Mesenchymal stem cell (in vitro differentiated cells and primary cell): ENCODE measurements around the gene CIAO2B.
"Not testable (repeated sequence)": the region's sequence is repeated elsewhere in the genome, so short reads cannot be mapped to it uniquely, and the experiment has no call there.

Experiments
- DNase-seq: peaks from one replicate; pipeline ENCODE4 v3.0.0-alpha.2; 2013
- H2AFZ ChIP-seq: one replicate; pipeline ENCODE4 v1.6.1; 2013; ENCODE audit warnings: low read depth, mild to moderate bottlenecking, control low read depth, inconsistent platforms, low read length, moderate library complexity
- H2AK5ac ChIP-seq: 2 replicates; pipeline ENCODE4 v1.6.1; 2013; ENCODE audit warnings: low read length, moderate library complexity, mild to moderate bottlenecking, inconsistent platforms; ENCODE audit not compliant: severe bottlenecking
- H2BK120ac ChIP-seq: one replicate; pipeline ENCODE4 v1.6.1; 2013; ENCODE audit warnings: low read depth, mild to moderate bottlenecking, inconsistent platforms, low read length, moderate library complexity
- H2BK12ac ChIP-seq, 2 experiments: one replicate each; pipeline ENCODE4 v1.6.1; 2013; ENCODE audit warnings: inconsistent platforms in 2 of 2, low read length in 2 of 2, mild to moderate bottlenecking in 2 of 2, moderate library complexity in 2 of 2, control low read depth in 1 of 2
- H2BK15ac ChIP-seq: one replicate; pipeline ENCODE4 v1.6.1; 2013; ENCODE audit warnings: mild to moderate bottlenecking, low read depth, inconsistent platforms; ENCODE audit not compliant: poor library complexity, severe bottlenecking
- H2BK5ac ChIP-seq: 2 replicates; pipeline ENCODE4 v1.6.1; 2013; ENCODE audit warnings: low read depth, mild to moderate bottlenecking, low read length, control low read depth, inconsistent platforms; ENCODE audit not compliant: poor library complexity, severe bottlenecking
- H3K14ac ChIP-seq, 2 experiments: one replicate each; pipeline ENCODE4 v1.6.1; 2013; ENCODE audit warnings: inconsistent platforms in 2 of 2, low read length in 2 of 2, control low read depth in 1 of 2, mild to moderate bottlenecking in 1 of 2, moderate library complexity in 1 of 2
- H3K18ac ChIP-seq, 2 experiments: one replicate each; pipeline ENCODE4 v1.6.1; 2013; ENCODE audit warnings: inconsistent platforms in 2 of 2, low read length in 2 of 2, control low read depth in 1 of 2, low read depth in 1 of 2, mild to moderate bottlenecking in 1 of 2
- H3K23ac ChIP-seq, 2 experiments: one replicate each; pipeline ENCODE4 v1.6.1; 2013; ENCODE audit warnings: inconsistent platforms in 2 of 2, low read length in 2 of 2, mild to moderate bottlenecking in 2 of 2, moderate library complexity in 2 of 2, control low read depth in 1 of 2
- H3K27ac ChIP-seq: 2 replicates; pipeline ENCODE4 v1.5.1; 2013; ENCODE audit warnings: mild to moderate bottlenecking, moderate library complexity, low read length, control low read depth, inconsistent platforms; ENCODE audit not compliant: poor library complexity, severe bottlenecking
- H3K27me3 ChIP-seq, 2 experiments: 2 replicates each; pipeline versions ENCODE4 v1.6.1 to v1.7.0; 2013; ENCODE audit warnings: low read length in 2 of 2, mild to moderate bottlenecking in 2 of 2, moderate library complexity in 2 of 2, control low read depth in 1 of 2, inconsistent platforms in 1 of 2; ENCODE audit not compliant: control insufficient read depth in 1 of 2, insufficient read depth in 1 of 2
- H3K36me3 ChIP-seq, 2 experiments: 2 replicates each; pipeline versions ENCODE4 v1.6.1 to v1.7.0; 2013; ENCODE audit warnings: low read length in 2 of 2, control low read depth in 1 of 2, inconsistent platforms in 1 of 2, low read depth in 1 of 2, mild to moderate bottlenecking in 1 of 2; ENCODE audit not compliant: insufficient read depth in 2 of 2, control insufficient read depth in 1 of 2
- H3K4ac ChIP-seq, 2 experiments: one replicate each; pipeline ENCODE4 v1.6.1; 2013; ENCODE audit warnings: inconsistent platforms in 2 of 2, low read length in 2 of 2, mild to moderate bottlenecking in 2 of 2, moderate library complexity in 2 of 2, control low read depth in 1 of 2, low read depth in 1 of 2
- H3K4me1 ChIP-seq: 2 replicates; pipeline ENCODE4 v1.6.1; 2013; ENCODE audit warnings: low read depth, low read length, control low read depth; ENCODE audit not compliant: control insufficient read depth, insufficient read depth
- H3K4me2 ChIP-seq: 2 replicates; pipeline ENCODE4 v1.6.1; 2013; ENCODE audit warnings: low read length, mild to moderate bottlenecking, inconsistent platforms; ENCODE audit not compliant: poor library complexity, severe bottlenecking
- H3K4me3 ChIP-seq, 2 experiments: 2 replicates each; pipeline versions ENCODE4 v1.5.1 to v1.7.0; 2013; ENCODE audit warnings: low read length in 2 of 2, mild to moderate bottlenecking in 2 of 2, control low read depth in 1 of 2, low read depth in 1 of 2; ENCODE audit not compliant: insufficient read depth in 1 of 2
- H3K79me1 ChIP-seq: replicated peaks from 2 replicates; pipeline ENCODE4 v1.6.1; 2013; ENCODE audit warnings: mild to moderate bottlenecking, control low read depth, low read length, inconsistent platforms; ENCODE audit not compliant: poor library complexity, severe bottlenecking
- H3K9ac ChIP-seq: 2 replicates; pipeline ENCODE4 v1.7.0; 2013; ENCODE audit warnings: mild to moderate bottlenecking, low read length, moderate library complexity
- H3K9me3 ChIP-seq: 2 replicates; pipeline ENCODE4 v1.7.0; 2013; ENCODE audit warnings: mild to moderate bottlenecking, low read length; ENCODE audit not compliant: control insufficient read depth
- H4K8ac ChIP-seq: one replicate; pipeline ENCODE4 v1.6.1; 2013; ENCODE audit warnings: inconsistent platforms, mild to moderate bottlenecking, low read length, moderate library complexity
- H4K91ac ChIP-seq: one replicate; pipeline ENCODE4 v1.6.1; 2013; ENCODE audit warnings: mild to moderate bottlenecking, low read length, inconsistent platforms
- WGBS: methylation state at CpG from one replicate; pipeline ENCODE4 v1.1.7; 2013; ENCODE audit warnings: mixed read lengths; 5-methylcytosine and 5-hydroxymethylcytosine counted together

CIAO2B gene

DNA sequence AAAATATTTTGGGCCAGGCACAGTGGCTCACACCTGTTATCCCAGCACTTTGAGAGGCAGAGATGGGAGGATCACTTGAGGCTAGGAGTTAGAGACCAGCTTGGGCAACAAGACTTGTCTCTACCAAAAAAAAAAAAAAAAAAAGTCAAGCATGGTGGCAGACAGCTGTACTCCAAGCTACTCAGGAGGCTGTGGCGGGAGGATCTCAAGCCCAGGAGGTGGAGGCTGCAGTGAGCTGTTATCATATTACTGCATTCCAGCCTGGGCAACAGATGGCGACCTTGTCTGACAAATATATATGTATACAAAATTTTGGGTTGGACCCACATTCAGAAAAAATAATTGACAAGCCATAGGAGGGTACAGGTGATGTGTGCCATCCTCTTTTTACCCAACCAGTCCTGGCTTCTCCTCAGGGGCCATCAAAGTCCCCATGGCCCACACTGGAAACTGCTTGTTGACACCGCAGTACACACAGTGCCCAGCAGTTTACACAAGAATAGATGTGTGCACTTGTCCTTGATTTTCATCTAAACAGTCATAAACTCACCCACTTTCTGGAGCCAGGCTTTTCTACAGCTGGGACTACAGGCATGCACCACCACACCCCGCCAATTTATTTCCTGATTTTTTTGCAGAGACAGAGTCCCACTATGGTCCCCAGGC, 2.8 kb upstream of the CIAO2B start:
- Histone ChIP-seq H3K14ac (no peak overlapping the region), H3K27ac (no peak overlapping the region), H2BK120ac (no peak overlapping the region), H3K4me3 (peak overlapping the region in 1 of 2 experiments; percentile 99), H3K27me3 (no peaks in the 10 kb centered on the region), H2BK12ac (no peak overlapping the region), H3K4ac (no peak overlapping the region), H2BK15ac (no peak overlapping the region), H3K18ac (no peak overlapping the region), H4K8ac (no peak overlapping the region), H3K23ac (no peak overlapping the region), H2BK5ac (no peak overlapping the region), H3K36me3 (peaks cover 50 to 60% of the 10 kb centered on the region in 2 experiments), H4K91ac (no peak overlapping the region), H2AFZ (no peak overlapping the region), H3K79me1 (peaks cover 42% of the 10 kb centered on the region), H3K4me1 (peaks cover 25% of the 10 kb centered on the region), H2AK5ac (no peak overlapping the region), H3K9me3 (no peaks in the 10 kb centered on the region), H3K4me2 (no peak overlapping the region), H3K9ac (peak overlapping the region; percentile 100)
- DNase-seq = no peak
- 92% methylated on average over 3 of the region's 4 CpGs for WGBS

DNA sequence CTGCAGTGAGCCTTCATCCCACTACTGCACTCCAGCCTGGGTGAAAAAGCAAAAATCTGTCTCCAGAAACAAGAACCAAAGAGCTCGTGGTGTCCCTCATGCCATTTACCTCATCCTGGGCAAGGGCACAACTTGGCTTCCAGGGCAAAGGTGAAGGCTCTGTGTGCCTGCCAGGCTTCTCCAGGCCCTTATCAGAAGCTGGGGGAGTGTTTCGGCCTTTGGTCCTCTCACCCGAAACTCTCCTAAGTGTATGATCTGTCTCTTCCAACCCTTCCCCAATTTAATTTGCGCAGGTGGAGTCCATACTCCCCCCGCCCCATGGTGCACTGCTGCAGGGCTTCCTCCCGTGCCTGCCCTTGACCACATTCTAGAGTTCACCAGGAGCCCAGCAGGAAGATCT, 2.3 kb upstream of the CIAO2B start:
- Histone ChIP-seq H3K18ac (no peak overlapping the region), H2BK15ac (no peak overlapping the region), H3K9me3 (no peaks in the 10 kb centered on the region), H3K4me3 (peak overlapping the region in 1 of 2 experiments; percentile 99), H3K4me2 (no peak overlapping the region), H3K4me1 (peaks cover 25% of the 10 kb centered on the region), H3K9ac (peak overlapping the region; percentile 100), H2BK12ac (no peak overlapping the region), H3K23ac (no peak overlapping the region), H4K8ac (no peak overlapping the region), H3K27ac (no peak overlapping the region), H2AK5ac (no peak overlapping the region), H3K14ac (no peak overlapping the region), H4K91ac (no peak overlapping the region), H2AFZ (no peak overlapping the region), H3K36me3 (peaks cover 47 to 60% of the 10 kb centered on the region in 2 experiments), H3K27me3 (no peaks in the 10 kb centered on the region), H2BK120ac (no peak overlapping the region), H3K4ac (no peak overlapping the region), H3K79me1 (peaks cover 42% of the 10 kb centered on the region), H2BK5ac (no peak overlapping the region)
- WGBS = 100% methylated on average over 6 of the region's 6 CpGs
- no peak for DNase-seq

DNA sequence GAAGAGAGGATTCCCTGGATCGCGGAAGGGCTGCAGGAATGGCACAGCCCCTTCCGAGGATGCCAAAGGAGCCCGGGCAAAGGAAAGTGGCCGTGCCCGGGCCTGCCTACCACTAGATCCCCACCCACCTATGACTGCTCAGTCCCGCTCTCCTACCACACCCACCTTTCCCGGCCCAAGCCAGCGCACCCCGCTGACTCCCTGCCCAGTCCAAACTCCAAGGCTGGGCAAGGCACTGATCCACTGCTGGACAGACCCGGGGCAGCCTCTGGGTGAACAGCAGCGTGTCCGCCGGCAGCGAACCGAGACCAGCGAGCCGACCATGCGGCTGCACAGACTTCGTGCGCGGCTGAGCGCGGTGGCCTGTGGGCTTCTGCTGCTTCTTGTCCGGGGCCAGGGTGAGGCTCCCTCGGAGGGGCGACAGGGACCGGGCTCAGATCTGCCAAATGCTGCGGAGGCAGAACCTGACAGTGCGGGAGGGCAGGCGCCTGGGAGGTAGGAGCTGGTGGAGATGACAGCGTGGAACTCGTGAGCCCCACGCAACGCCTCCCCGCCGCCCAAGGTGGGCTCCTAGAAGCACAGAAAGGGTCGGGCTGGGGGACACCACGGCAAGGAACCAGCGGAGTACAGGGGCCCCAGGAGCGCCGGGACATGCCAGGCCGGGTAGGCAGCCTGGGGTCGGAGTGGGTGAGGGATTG, 1.3 kb upstream of the CIAO2B start, which contains the start of gene CES2:
Gene CES2, plus strand, starts transcription at position 203 of the 698 bp plus-strand sequence. Its CDS starts 120 bp downstream, at position 323.
- Histone ChIP-seq H3K4ac (peak within 1 kb of the TSS; percentile 90 to 96), H2AK5ac (no peak within 1 kb of the TSS), H3K4me1 (peaks cover 25% of the 10 kb centered on the region), H3K27me3 (no peaks in the 10 kb centered on the region), H3K14ac (peak within 1 kb of the TSS in 1 of 2 experiments; percentile 98), H2BK120ac (peak within 1 kb of the TSS; percentile 69), H2BK12ac (peak within 1 kb of the TSS in 1 of 2 experiments; percentile 83), H3K18ac (peak within 1 kb of the TSS; percentile 98), H3K9ac (peak within 1 kb of the TSS; percentile 100), H3K27ac (peak within 1 kb of the TSS; percentile 74), H2BK15ac (peak within 1 kb of the TSS; percentile 52), H2AFZ (peak within 1 kb of the TSS; percentile 33), H3K79me1 (peaks cover 41% of the 10 kb centered on the region), H3K36me3 (peaks cover 41 to 52% of the 10 kb centered on the region in 2 experiments), H3K4me3 (peak within 1 kb of the TSS; percentile 94 to 99), H3K9me3 (no peaks in the 10 kb centered on the region), H4K91ac (peak within 1 kb of the TSS; percentile 91), H3K23ac (peak within 1 kb of the TSS in 1 of 2 experiments; percentile 70), H3K4me2 (peak within 1 kb of the TSS; percentile 65), H2BK5ac (no peak within 1 kb of the TSS), H4K8ac (peak within 1 kb of the TSS; percentile 96)
- 72% methylated on average over 40 of the region's 44 CpGs for WGBS
- peak; percentile 30 for DNase-seq

- Histone ChIP-seq H3K23ac (peak overlapping the region in 1 of 2 experiments; percentile 70), H3K36me3 (peaks cover 35 to 46% of the 10 kb centered on the region in 2 experiments), H2BK12ac (peak overlapping the region in 1 of 2 experiments; percentile 83), H4K8ac (peak overlapping the region; percentile 96), H3K9ac (peak overlapping the region; percentile 100), H3K79me1 (peaks cover 37% of the 10 kb centered on the region), H3K18ac (peak overlapping the region; percentile 98), H3K27ac (peak overlapping the region; percentile 74), H2AFZ (peak overlapping the region; percentile 33), H2BK120ac (peak overlapping the region; percentile 69), H3K4me1 (peaks cover 29% of the 10 kb centered on the region), H3K4me2 (peak overlapping the region; percentile 65), H3K14ac (peak overlapping the region in 1 of 2 experiments; percentile 98), H3K4ac (peak overlapping the region; percentile 90 to 96), H4K91ac (peak overlapping the region; percentile 91), H3K4me3 (peak overlapping the region; percentile 94 to 99)
- not testable (repeated sequence) for H2BK15ac ChIP-seq, H2AK5ac ChIP-seq, H3K27me3 ChIP-seq, H2BK5ac ChIP-seq, DNase-seq, H3K9me3 ChIP-seq
- WGBS = 7% methylated on average over 21 of the region's 24 CpGs
Observed at GRCh38 chr16:66934839-66935313, 674 bp upstream of the CIAO2B start.
